Endothelial cell (in vitro differentiated cells): Measurements from ENCODE around the gene LAMC1. TPM values are rescaled to one million over a fixed set of nuclear protein-coding genes. Genes with fewer than 3 reads are reported as not detected.
"Not testable (repeated sequence)": the region's sequence is repeated elsewhere in the genome, so short reads cannot be mapped to it uniquely, and the experiment has no call there.

ENCODE experiments used
- DNase-seq: peaks from one replicate; pipeline ENCODE4 v3.0.0; 2021; ENCODE audit warnings: low spot score
- H3K27ac Mint-ChIP-seq: one replicate; pipeline ENCODE4 v1.8.0; 2021; ENCODE audit warnings: mixed read lengths, inconsistent platforms; ENCODE audit not compliant: unreplicated experiment
- H3K27me3 Mint-ChIP-seq: one replicate; pipeline ENCODE4 v1.8.0; 2021; ENCODE audit warnings: mild to moderate bottlenecking, moderate library complexity, mixed read lengths, inconsistent platforms; ENCODE audit not compliant: unreplicated experiment
- H3K36me3 Mint-ChIP-seq: one replicate; pipeline ENCODE4 v1.8.0; 2021; ENCODE audit warnings: mild to moderate bottlenecking, low read depth, mixed read lengths, inconsistent platforms; ENCODE audit not compliant: unreplicated experiment
- H3K4me1 Mint-ChIP-seq: one replicate; pipeline ENCODE4 v1.8.0; 2021; ENCODE audit warnings: mild to moderate bottlenecking, mixed read lengths, inconsistent platforms; ENCODE audit not compliant: unreplicated experiment
- H3K4me3 Mint-ChIP-seq: one replicate; pipeline ENCODE4 v1.8.0; 2021; ENCODE audit warnings: mild to moderate bottlenecking, mixed read lengths, inconsistent platforms; ENCODE audit not compliant: unreplicated experiment
- H3K9me3 Mint-ChIP-seq: one replicate; pipeline ENCODE4 v1.8.0; 2021; ENCODE audit warnings: mixed read lengths, inconsistent platforms; ENCODE audit not compliant: unreplicated experiment
- total RNA-seq: library from RNA; stranded (reverse); fragmentation: NEBNext Ultra II Directional; extraction: Animal tissue kit (Norgen Biotek cat#: 25700); gene quantifications from one replicate; pipeline ENCODE4 v1.2.1, GENCODE V29; 2021; ENCODE audit not compliant: unreplicated experiment
- TF ChIP-seq, protein P1 (sequence below): fragments of 200-600 bp; sonication (generic); IDR thresholded peaks from one replicate; pipeline ENCODE4 v1.5.0; 2021; ENCODE audit warnings: antibody characterized with exemption; ENCODE audit not compliant: unreplicated experiment

LAMC1 gene
- total RNA-seq, 1 donor from 2014 or later = 265 TPM

DNA sequence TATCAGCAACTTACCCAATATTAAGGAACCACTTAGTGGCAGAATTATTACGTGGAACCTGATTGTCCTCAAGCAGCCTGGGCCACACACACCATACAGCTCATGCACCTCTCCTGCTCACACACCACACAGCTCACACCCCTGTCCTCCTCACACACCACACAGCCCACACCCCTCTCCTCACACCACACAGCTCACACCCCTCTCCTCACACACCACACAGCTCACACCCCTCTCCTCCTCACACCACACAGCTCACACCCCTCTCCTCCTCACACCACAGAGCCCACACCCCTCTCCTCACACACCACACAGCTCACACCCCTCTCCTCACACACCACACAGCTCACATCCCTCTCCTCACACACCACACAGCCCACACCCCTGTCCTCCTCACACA, 126.1 kb downstream of the LAMC1 start:
- H3K9me3 Mint-ChIP-seq = no peaks in the 10 kb centered on the region
- peaks cover 2% of the 10 kb centered on the region for H3K27me3 Mint-ChIP-seq
- H3K36me3 Mint-ChIP-seq = peaks cover 6% of the 10 kb centered on the region
- TF ChIP-seq, protein P1, sequence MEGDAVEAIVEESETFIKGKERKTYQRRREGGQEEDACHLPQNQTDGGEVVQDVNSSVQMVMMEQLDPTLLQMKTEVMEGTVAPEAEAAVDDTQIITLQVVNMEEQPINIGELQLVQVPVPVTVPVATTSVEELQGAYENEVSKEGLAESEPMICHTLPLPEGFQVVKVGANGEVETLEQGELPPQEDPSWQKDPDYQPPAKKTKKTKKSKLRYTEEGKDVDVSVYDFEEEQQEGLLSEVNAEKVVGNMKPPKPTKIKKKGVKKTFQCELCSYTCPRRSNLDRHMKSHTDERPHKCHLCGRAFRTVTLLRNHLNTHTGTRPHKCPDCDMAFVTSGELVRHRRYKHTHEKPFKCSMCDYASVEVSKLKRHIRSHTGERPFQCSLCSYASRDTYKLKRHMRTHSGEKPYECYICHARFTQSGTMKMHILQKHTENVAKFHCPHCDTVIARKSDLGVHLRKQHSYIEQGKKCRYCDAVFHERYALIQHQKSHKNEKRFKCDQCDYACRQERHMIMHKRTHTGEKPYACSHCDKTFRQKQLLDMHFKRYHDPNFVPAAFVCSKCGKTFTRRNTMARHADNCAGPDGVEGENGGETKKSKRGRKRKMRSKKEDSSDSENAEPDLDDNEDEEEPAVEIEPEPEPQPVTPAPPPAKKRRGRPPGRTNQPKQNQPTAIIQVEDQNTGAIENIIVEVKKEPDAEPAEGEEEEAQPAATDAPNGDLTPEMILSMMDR = no peak
- no peak for DNase-seq
- no peaks in the 10 kb centered on the region for H3K4me1 Mint-ChIP-seq
- H3K4me3 Mint-ChIP-seq = no peak overlapping the region
- H3K27ac Mint-ChIP-seq = no peak overlapping the region

DNA sequence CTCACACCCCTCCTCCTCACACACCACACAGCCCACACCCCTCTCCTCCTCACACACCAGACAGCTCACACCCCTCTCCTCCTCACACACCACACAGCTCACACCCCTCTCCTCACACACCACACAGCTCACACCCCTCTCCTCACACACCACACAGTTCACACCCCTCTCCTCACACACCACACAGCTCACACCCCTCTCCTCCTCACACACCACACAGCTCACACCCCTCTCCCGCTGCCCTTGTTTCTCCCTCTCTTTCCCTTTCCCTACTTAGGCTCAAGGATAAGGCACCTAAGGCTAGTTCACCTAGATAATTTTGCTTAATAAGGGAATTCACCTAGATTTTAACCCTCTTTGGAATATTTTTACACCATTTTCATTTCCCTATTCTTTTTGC, 126.8 kb downstream of the LAMC1 start:
- H3K9me3 Mint-ChIP-seq, DNase-seq, H3K36me3 Mint-ChIP-seq, H3K27me3 Mint-ChIP-seq, H3K4me1 Mint-ChIP-seq: not testable (repeated sequence)
- peak overlapping the region; percentile 78 for H3K27ac Mint-ChIP-seq
- H3K4me3 Mint-ChIP-seq = peak overlapping the region; percentile 50

DNA sequence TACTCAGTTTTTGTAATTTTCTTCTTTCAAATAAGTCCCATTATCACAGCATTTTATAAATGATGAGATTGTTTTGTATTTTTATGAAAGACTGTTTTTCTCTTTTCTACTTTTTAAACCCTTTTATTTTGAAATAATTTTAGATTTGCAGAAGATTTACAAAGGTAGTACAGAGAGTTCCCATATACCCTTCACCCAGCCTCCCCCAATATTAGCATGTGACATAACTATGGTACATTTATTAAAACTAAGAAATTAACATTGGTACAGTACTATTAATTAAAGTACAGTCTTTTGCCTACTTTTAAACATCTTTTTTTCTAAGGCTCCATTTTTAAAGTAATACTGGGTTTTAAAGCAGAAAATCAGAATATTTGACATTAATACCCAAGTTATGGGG, 127.2 kb downstream of the LAMC1 start:
- no peaks in the 10 kb centered on the region for H3K4me1 Mint-ChIP-seq
- no peaks in the 10 kb centered on the region for H3K36me3 Mint-ChIP-seq
- H3K27me3 Mint-ChIP-seq = peaks cover 2% of the 10 kb centered on the region
- no peak for DNase-seq
- peak overlapping the region; percentile 78 for H3K27ac Mint-ChIP-seq
- TF ChIP-seq, protein P1 = no peak
- no peaks in the 10 kb centered on the region for H3K9me3 Mint-ChIP-seq
- H3K4me3 Mint-ChIP-seq = peak overlapping the region; percentile 50

DNA sequence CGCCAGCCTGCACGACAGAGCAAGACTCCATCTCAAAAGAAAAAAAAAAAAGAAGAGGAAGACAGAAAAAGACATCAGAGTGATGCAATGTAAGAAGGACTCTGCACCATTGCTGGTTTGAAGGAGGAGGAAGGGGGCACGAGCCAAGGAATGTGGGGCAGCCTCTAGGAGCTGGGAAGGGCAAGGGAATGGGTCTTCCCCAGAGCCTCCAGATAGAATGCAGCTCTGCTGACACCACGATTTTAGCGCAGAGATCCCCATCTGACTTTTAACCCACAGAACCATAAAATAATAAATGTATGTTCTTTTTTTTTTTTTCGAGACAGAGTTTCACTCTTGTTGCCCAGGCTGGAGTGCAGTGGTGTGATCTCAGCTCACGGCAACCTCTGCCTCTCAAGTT, 129.0 kb downstream of the LAMC1 start:
- TF ChIP-seq, protein P1 = no peak
- H3K4me3 Mint-ChIP-seq = no peak overlapping the region
- DNase-seq = no peak
- H3K27ac Mint-ChIP-seq = no peak overlapping the region
- peaks cover 2% of the 10 kb centered on the region for H3K27me3 Mint-ChIP-seq
- H3K4me1 Mint-ChIP-seq = no peaks in the 10 kb centered on the region
- H3K9me3 Mint-ChIP-seq = no peaks in the 10 kb centered on the region
- no peaks in the 10 kb centered on the region for H3K36me3 Mint-ChIP-seq

DNA sequence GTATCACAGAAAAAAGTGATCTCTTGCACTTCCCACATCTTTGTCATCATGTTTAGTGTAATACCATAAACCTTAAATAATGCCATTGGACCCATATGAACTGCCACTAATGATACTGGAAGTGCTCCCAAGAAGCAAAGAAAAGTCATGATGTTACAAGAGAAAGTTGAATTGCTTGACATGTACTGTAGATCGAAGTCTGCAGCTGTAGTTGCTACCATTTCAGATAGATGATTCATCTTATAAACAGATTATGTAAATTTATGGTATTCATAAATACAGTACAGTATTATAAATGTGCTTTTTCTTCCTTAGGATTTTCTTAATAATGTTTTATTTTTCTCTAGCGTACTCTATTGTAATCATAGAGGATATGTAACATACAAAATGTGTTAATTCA, 132.7 kb downstream of the LAMC1 start:
- Mint-ChIP-seq H3K27ac (no peak overlapping the region), H3K27me3 (no peaks in the 10 kb centered on the region), H3K36me3 (no peaks in the 10 kb centered on the region), H3K9me3 (no peaks in the 10 kb centered on the region), H3K4me1 (no peaks in the 10 kb centered on the region), H3K4me3 (no peak overlapping the region)
- no peak for DNase-seq
- TF ChIP-seq, protein P1 = no peak

DNA sequence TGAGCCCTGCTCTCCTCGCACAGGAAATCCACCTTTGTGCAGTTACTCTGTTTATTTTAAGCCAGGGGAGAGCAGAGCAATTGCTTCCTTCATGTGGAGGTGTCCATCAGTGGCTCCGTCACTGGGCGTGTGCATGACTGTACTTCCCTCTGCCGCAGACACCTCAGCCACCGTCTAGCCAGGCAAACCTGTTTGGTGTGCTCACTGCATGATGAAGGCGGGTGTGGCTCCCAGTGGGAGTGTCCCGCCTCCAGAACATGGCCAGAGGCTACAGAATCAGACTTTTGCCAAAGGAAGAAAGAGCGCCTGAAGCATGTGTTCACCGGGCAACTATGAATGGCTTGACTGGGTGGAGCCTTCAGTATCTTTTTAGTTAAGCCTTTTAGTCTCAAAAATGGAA, 136.7 kb downstream of the LAMC1 start:
- no peak overlapping the region for H3K4me3 Mint-ChIP-seq
- no peaks in the 10 kb centered on the region for H3K36me3 Mint-ChIP-seq
- no peaks in the 10 kb centered on the region for H3K9me3 Mint-ChIP-seq
- TF ChIP-seq, protein P1 = no peak
- no peak for DNase-seq
- no peaks in the 10 kb centered on the region for H3K27me3 Mint-ChIP-seq
- no peaks in the 10 kb centered on the region for H3K4me1 Mint-ChIP-seq
- H3K27ac Mint-ChIP-seq = no peak overlapping the region
